KOPT-K1 (cell line): ENCODE data around the gene FOXR1.
A peak's percentile ranks its signal among the peaks of the same experiment; 100 is the strongest.

Source experiments
- H3K27ac ChIP-seq: fragments of 200-600 bp; sonication (generic); 2 replicates; pipeline ENCODE4 v1.5.1; 2016; ENCODE audit warnings: antibody characterized with exemption, mild to moderate bottlenecking, low read depth, low read length; ENCODE audit not compliant: poor library complexity, severe bottlenecking
- H3K36me3 ChIP-seq: fragments of 200-600 bp; sonication (generic); 2 replicates; pipeline ENCODE4 v1.5.1; 2017; ENCODE audit warnings: antibody characterized with exemption, mild to moderate bottlenecking, low read length, moderate library complexity; ENCODE audit not compliant: insufficient read depth
- H3K9me3 ChIP-seq: fragments of 200-600 bp; sonication (generic); 2 replicates; pipeline ENCODE4 v1.5.1; 2017; ENCODE audit warnings: antibody characterized with exemption, low read length, mild to moderate bottlenecking; ENCODE audit not compliant: insufficient read depth, poor library complexity, severe bottlenecking

Gene FOXR1

GRCh38 chr11:118971646-118972045 lies at the start of gene FOXR1:
Gene FOXR1 (plus strand): TSS chr11:118971761. CDS start chr11:118971932, 171 bp downstream.
- H3K9me3 ChIP-seq: no peaks in the 10 kb centered on the region
- H3K36me3 ChIP-seq: no peaks in the 10 kb centered on the region
- H3K27ac ChIP-seq: no peak within 1 kb of the TSS

GRCh38 chr11:118921929-118922744 lies 49.4 kb upstream of the FOXR1 start:
- Histone ChIP-seq H3K36me3 (no peaks in the 10 kb centered on the region), H3K9me3 (no peaks in the 10 kb centered on the region), H3K27ac (no peak overlapping the region)

DNA sequence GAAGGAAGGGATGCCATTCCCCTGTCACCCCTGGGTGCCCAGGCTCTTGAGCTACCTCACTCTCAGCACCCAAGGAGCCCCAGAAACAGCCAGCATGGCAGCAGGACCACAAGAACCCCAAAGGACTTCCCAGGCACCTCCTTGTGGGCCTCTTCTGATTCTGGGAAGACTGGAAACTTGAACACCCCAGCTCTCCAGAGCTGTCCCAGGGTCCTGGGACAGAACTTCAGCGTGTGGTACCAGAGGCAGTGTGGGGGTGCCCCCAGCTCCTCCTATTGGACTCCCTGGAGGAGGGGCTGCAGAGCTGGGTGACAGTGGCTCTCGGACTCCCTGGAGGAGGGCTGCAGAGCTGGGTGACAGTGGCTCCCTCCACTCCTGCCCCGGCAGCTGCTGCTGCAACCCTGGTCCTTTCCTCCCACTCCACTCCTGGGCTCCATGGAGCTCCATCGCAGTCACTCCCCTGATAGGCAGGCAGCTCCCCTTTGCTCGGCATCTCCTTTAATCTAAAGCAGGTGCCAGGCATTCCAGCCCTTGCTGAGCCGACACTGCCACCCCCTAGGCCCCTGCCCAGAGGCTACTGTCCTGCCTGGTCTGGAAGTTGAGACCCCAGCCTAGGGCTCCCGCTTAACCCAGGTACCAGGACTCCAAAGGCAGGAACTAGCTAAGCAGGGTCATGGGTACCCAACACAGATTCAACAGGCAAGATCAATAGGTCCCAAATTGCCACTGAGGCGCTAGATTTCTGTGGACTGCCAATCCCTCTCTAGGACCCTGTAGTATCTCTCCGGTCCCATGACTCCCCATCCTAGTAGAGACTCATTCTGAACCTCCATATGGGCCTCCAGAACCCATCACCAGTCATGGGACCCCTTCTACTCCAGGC lies 48.6 kb upstream of the FOXR1 start:
- Histone ChIP-seq H3K9me3 (no peaks in the 10 kb centered on the region), H3K27ac (no peak overlapping the region), H3K36me3 (no peaks in the 10 kb centered on the region)

GRCh38 chr11:118923721-118924587 lies 47.6 kb upstream of the FOXR1 start:
- Histone ChIP-seq H3K27ac (no peak overlapping the region), H3K36me3 (no peaks in the 10 kb centered on the region), H3K9me3 (no peaks in the 10 kb centered on the region)

DNA sequence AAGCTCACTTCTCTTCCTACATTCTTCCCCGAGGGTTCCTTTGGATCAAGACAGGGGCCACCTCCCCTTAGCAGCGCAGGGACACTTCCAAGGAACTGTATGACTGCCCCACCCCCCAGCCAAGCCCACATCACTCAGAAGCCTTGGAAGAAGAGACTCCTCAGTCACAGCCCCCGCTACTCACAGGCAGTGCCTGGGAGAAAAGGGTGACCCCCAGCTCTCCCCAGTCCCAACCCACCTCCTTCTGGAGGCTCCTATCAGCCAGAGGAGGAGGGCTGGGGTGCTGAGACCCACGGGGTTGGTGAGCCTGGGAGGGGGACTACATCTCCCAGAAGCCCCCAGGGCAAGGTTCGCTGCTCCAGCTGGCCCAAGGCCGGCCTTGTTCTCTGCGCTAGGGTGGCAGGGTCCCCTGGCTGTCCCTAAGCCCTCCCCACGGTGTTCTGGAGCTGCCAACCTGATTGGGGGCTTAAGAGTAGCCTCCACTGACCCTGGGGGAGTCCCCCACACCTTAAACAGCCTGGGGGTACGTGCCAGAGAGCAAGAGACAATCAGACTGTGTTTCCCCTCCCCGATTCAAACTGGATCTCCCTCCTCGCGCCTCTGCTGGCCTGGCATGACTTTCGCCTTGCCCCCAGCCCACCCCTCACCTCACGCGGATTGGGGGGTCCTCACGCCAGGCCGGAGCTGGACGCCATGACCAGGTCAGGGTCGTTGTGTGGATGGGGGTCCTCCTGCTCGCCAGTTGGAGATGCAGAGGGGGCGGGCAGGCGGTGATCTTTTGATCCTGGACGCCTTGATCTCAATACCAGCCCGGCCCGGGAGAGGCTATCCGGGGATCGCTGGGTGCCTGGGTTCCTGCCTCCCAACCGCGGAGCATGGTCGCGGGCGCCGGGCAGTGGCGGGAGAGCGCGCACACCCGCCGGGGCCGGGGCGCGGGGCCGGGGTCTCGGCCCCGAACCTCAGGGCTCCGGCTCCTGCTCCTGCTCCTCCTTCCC lies 46.7 kb upstream of the FOXR1 start:
- H3K27ac ChIP-seq: peak overlapping the region; percentile 61

DNA sequence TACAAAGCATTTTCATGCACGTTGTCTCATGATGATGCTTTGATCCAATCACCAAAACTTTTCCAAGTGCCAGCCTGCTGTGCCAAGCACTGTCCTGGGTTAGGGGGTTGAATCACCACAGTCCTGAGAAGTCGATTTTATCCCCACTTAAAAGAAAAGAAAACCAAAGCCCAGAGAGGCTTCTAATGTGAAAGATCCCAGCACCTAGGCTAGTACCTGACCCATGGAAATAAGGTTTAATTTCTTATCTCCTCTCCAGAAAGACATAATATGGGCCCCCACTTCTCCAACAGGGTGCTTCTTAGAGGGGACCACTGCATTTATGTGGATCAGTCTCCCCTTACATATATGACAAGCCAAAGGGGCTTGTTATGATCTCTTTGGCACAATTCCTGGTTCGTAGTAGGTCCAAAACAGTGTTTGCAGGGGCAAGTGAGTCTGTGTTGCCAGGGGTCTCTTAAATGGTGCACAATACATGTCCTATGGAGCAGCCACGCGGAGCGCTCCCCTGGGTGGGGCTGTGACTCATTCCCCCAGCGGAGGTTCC lies 43.9 kb upstream of the FOXR1 start:
- peak overlapping the region; percentile 69 for H3K27ac ChIP-seq

More for the DNA sequence above, 46.7 kb upstream of the FOXR1 start:
- H3K36me3 ChIP-seq: no peaks in the 10 kb centered on the region
- H3K9me3 ChIP-seq: no peaks in the 10 kb centered on the region

DNA sequence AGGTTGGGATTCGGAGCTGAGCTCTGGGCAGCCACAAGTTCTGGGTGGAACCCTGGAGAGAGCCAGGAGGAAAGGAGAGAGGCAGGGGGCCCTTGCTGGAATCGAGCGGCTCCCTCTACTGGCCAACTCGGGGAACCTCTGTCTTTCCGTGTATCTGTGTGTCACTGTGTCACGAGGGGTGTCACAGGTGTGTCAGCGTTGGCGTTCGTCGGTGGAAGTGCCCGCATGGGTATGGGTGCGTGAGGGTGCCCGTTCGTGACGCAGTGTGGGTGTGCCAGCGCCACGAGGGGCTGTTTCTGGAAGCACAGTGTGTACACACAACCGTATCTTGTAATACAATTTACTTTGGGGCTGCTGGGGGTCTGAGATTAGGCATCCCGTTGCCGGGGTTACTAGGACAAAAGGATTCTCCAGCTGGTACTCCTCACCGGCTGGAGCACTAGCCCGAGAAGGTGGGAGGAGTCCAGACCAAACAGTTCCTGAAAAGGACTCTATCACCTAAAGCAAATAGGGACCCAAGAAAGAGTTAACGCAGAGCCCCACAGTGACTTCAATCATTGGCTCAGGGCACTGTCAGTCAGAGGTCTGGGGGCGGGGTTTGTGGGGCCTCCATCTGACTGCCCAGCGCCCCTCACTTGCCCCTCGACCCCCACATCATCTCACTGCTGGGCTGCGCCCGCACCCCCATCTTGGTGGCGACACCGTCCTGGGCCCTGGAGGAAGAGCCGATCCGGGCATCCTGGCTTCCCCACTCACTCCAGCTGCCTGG lies 43.3 kb upstream of the FOXR1 start:
- H3K36me3 ChIP-seq: no peaks in the 10 kb centered on the region
- H3K9me3 ChIP-seq: no peaks in the 10 kb centered on the region
- H3K27ac ChIP-seq: peak overlapping the region; percentile 69

More for the DNA sequence above, 43.9 kb upstream of the FOXR1 start:
- no peaks in the 10 kb centered on the region for H3K36me3 ChIP-seq
- H3K9me3 ChIP-seq: no peaks in the 10 kb centered on the region

- Histone ChIP-seq H3K9me3 (no peaks in the 10 kb centered on the region), H3K36me3 (no peaks in the 10 kb centered on the region), H3K27ac (peak overlapping the region; percentile 69)
Measured at GRCh38 chr11:118928870-118929500, 42.6 kb upstream of the FOXR1 start.

GRCh38 chr11:118929501-118930093 lies 42.0 kb upstream of the FOXR1 start:
- no peaks in the 10 kb centered on the region for H3K9me3 ChIP-seq
- H3K36me3 ChIP-seq: no peaks in the 10 kb centered on the region
- H3K27ac ChIP-seq: peak overlapping the region; percentile 69

- Histone ChIP-seq H3K27ac (peak overlapping the region; percentile 69), H3K36me3 (no peaks in the 10 kb centered on the region), H3K9me3 (no peaks in the 10 kb centered on the region)
Measured at GRCh38 chr11:118930094-118930712, 41.4 kb upstream of the FOXR1 start.

- H3K27ac ChIP-seq: no peak overlapping the region
- no peaks in the 10 kb centered on the region for H3K9me3 ChIP-seq
- no peaks in the 10 kb centered on the region for H3K36me3 ChIP-seq
Measured at GRCh38 chr11:118931571-118931970, 40.0 kb upstream of the FOXR1 start.

- Histone ChIP-seq H3K27ac (no peak overlapping the region), H3K9me3 (no peaks in the 10 kb centered on the region), H3K36me3 (no peaks in the 10 kb centered on the region)
Measured at GRCh38 chr11:118933486-118933885, 38.1 kb upstream of the FOXR1 start.
